HEK293T (cell line): ENCODE results near the gene SLC44A3.

ENCODE experiments used
- CTCF ChIA-PET: fragments of 350-600 bp; formaldehyde crosslinking; extraction: SDS; loops from one replicate; lab custom pipeline; 2021; ENCODE audit warnings: antibody characterized with exemption, inconsistent platforms; lab: Yijun Ruan, JAX
- POLR2A ChIA-PET: fragments of 350-600 bp; formaldehyde crosslinking; extraction: SDS; loops from one replicate; lab custom pipeline; 2020; ENCODE audit warnings: antibody characterized with exemption, inconsistent platforms; lab: Yijun Ruan, JAX
- DNase-seq: peaks from one replicate; pipeline ENCODE4 v3.0.0; 2012; ENCODE audit warnings: mixed read lengths; ENCODE audit errors: extremely low spot score
- ARNT ChIP-seq: fragments of 450-650 bp; IDR thresholded peaks from 2 replicates; pipeline ENCODE4 v1.6.1; 2017; ENCODE audit warnings: mild to moderate bottlenecking
- BHLHE40 ChIP-seq: fragments of 450-650 bp; IDR thresholded peaks from 2 replicates; pipeline ENCODE4 v1.6.1; 2016; ENCODE audit warnings: mild to moderate bottlenecking, moderate library complexity, borderline replicate concordance
- CTBP1 ChIP-seq: fragments of 450-650 bp; IDR thresholded peaks from 2 replicates; pipeline ENCODE4 v1.6.1; 2016; ENCODE audit warnings: borderline replicate concordance
- ELF4 ChIP-seq: fragments of 450-650 bp; IDR thresholded peaks from 2 replicates; pipeline ENCODE4 v1.6.1; 2017; ENCODE audit warnings: antibody characterized with exemption
- FOXA1 ChIP-seq: fragments of 450-650 bp; IDR thresholded peaks from 2 replicates; pipeline ENCODE4 v1.6.1; 2016; ENCODE audit warnings: mild to moderate bottlenecking
- FOXK2 ChIP-seq: fragments of 450-650 bp; IDR thresholded peaks from 2 replicates; pipeline ENCODE4 v1.6.1; 2016; ENCODE audit warnings: mild to moderate bottlenecking
- FOXM1 ChIP-seq: fragments of 450-650 bp; IDR thresholded peaks from 2 replicates; pipeline ENCODE4 v1.6.1; 2017; ENCODE audit warnings: mild to moderate bottlenecking, borderline replicate concordance
- HDGF ChIP-seq: fragments of 450-650 bp; IDR thresholded peaks from 2 replicates; pipeline ENCODE4 v1.6.1; 2017; ENCODE audit warnings: antibody characterized with exemption, borderline replicate concordance
- L3MBTL2 ChIP-seq: fragments of 450-650 bp; conservative IDR thresholded peaks from 2 replicates; pipeline ENCODE4 v1.6.1; 2016; ENCODE audit warnings: mild to moderate bottlenecking
- LEF1 ChIP-seq: fragments of 450-650 bp; IDR thresholded peaks from 2 replicates; pipeline ENCODE4 v1.6.1; 2017; ENCODE audit warnings: mild to moderate bottlenecking, borderline replicate concordance
- NFRKB ChIP-seq: fragments of 450-650 bp; IDR thresholded peaks from 2 replicates; pipeline ENCODE4 v1.6.1; 2016; ENCODE audit warnings: mild to moderate bottlenecking, moderate library complexity
- PKNOX1 ChIP-seq: fragments of 450-650 bp; IDR thresholded peaks from 2 replicates; pipeline ENCODE4 v1.6.1; 2016
- SP1 ChIP-seq: fragments of 450-650 bp; IDR thresholded peaks from 2 replicates; pipeline ENCODE4 v1.6.1; 2017
- SUZ12 ChIP-seq: fragments of 450-650 bp; IDR thresholded peaks from 2 replicates; pipeline ENCODE4 v1.6.1; 2016; ENCODE audit warnings: mild to moderate bottlenecking
- TARDBP ChIP-seq: fragments of 450-650 bp; IDR thresholded peaks from 2 replicates; pipeline ENCODE4 v1.6.1; 2016
- ZNF384 ChIP-seq: fragments of 450-650 bp; IDR thresholded peaks from 2 replicates; pipeline ENCODE4 v1.6.1; 2016

SLC44A3 gene

DNA sequence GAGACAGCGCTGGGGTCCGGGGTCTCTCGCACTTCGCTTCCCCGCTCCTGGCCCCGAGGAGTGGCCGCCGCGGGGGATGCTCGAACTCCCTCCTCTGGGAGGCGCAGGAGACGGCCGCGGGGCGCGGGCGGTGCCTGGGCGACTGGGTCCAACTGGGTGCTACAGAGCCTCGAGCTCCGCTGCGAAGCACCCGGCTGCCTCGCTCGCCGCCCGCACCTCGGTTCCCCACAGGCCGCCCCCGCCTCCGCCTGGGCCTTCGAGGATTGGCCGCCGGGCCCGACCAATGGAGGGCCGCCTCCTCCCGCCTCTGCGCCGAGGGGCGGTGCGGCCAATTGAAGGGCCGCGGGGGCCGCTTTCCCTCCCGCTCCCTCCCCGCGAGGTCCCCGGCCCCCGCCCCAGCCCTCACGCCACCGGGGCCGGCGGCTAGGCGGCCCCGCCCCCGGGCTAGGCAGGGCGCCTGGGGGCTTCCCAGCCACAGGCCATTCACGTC lies 106.8 kb downstream of the SLC44A3 start, which contains the start of gene CNN3:
Gene CNN3 (minus strand): TSS at position 196 of the 490 bp plus-strand sequence. CDS start 216 bp downstream, outside the sequence.
- ChIA-PET POLR2A (interaction anchor here (0.5 to 2.1 kb wide), 10 partner anchors 9 to 146 kb away, joined by 3 to 9 read pairs (median 3); partner anchors contain the start of gene ALG14), CTCF (interaction anchor here (1.0 to 1.3 kb wide), 2 partner anchors 72 to 115 kb away, joined by 6 to 9 read pairs; no protein-coding TSS in a partner anchor)
- peak; percentile 93 for DNase-seq
- TF ChIP-seq LEF1 (0 out of 2 replicates have a peak, but pooled peaks have one; percentile 38), ARNT (no peak), L3MBTL2 (peak; percentile 98), ELF4 (peak; percentile 34), FOXM1 (peak; percentile 20; the same call in 1 of the 2 replicates)

- CTCF ChIA-PET: interaction anchor here (0.6 to 1.3 kb wide), 5 partner anchors 18 to 887 kb away, joined by 3 to 9 read pairs (median 3); no protein-coding TSS in a partner anchor
- POLR2A ChIA-PET: interaction anchor here (0.5 to 2.1 kb wide), 10 partner anchors 8 to 145 kb away, joined by 3 to 9 read pairs (median 3); partner anchors contain the start of gene ALG14
- no peak for DNase-seq
- TF ChIP-seq SUZ12 (no peak), NFRKB (no peak), LEF1 (no peak), ZNF384 (no peak), PKNOX1 (no peak), FOXK2 (no peak), TARDBP (no peak), ARNT (no peak), ELF4 (no peak), HDGF (no peak), SP1 (no peak), FOXA1 (no peak), CTBP1 (no peak), BHLHE40 (no peak)
These were observed 107.4 kb downstream of the SLC44A3 start for GRCh38 chr1:94927405-94928175.

- DNase-seq: no peak
- TF ChIP-seq ARNT (no peak), NFRKB (no peak), PKNOX1 (no peak), ZNF384 (no peak), HDGF (no peak), L3MBTL2 (no peak), FOXM1 (no peak), ELF4 (no peak), FOXA1 (no peak), TARDBP (no peak), SUZ12 (no peak)
- ChIA-PET POLR2A (interaction anchor here (0.6 to 2.1 kb wide), 4 partner anchors 13 to 145 kb away, joined by 3 to 9 read pairs (median 5); partner anchors contain the start of gene ALG14), CTCF (interaction anchor here (0.6 to 1.3 kb wide), 4 partner anchors 19 to 888 kb away, joined by 3 to 9 read pairs (median 3); no protein-coding TSS in a partner anchor)
These were observed 108.3 kb downstream of the SLC44A3 start for GRCh38 chr1:94928293-94928939.

DNA sequence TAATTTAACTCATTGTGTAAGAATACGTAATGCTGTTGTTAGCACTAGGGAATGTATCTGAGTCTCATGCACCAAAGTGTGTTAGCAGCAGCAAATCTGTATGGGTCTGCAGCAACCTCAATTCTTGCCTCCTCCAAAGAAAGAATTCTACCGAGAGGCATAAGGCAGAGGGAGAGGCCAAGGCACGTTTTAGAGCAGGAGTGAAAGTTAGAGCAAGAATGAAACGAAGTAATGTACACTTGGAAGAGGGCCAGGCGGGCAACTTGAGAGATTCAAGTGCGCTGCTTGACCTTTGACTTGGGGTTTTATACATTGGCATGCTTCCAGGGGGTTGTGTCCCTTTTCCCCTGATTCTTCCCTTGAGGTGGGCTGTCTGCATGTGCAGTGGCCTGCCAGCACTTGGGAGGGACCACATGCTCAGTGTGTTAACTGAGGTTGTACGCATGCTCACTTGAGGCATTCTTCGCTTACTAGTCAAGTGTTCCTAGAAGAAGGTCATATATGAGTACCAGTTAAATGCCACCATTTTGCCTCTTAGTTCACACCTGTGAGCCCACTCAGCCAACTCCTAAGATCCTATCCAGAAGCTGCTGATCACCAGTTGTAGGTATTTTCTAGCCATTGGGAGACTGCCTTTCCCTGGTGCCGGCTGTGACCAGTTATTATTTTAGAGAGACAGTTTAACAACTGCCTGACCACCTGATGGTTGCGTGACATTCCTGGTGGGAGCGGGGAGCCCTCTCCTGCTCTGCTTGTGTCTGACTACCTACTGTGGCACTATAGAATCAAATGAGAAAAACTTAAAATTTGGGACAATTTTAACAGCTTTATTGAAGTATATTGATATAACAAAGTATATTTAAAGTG lies 109.4 kb downstream of the SLC44A3 start:
- POLR2A ChIA-PET: no interaction called here
- no peak for DNase-seq

More for the DNA sequence above, 109.4 kb downstream of the SLC44A3 start:
- no peak for TF ChIP-seq FOXA1
- no peak; the same call in 1 of the 2 replicates for TF ChIP-seq L3MBTL2
- TF ChIP-seq TARDBP: no peak
- TF ChIP-seq ARNT: no peak
- no peak for TF ChIP-seq FOXM1
- TF ChIP-seq FOXK2: no peak
- no peak for TF ChIP-seq SUZ12
- TF ChIP-seq HDGF: no peak
- no peak for TF ChIP-seq ELF4
- TF ChIP-seq PKNOX1: no peak
- TF ChIP-seq SP1: no peak
- no peak for TF ChIP-seq BHLHE40
- CTCF ChIA-PET: no interaction called here
